Uterine smooth muscle cell (primary cell): ENCODE data around the gene ZNF813. TPM values are rescaled to one million over a fixed set of nuclear protein-coding genes. Genes with fewer than 3 reads are reported as not detected.

ENCODE experiments used
- total RNA-seq: library from RNA; depleted of rRNA; stranded (reverse); fragments of >200 nt; gene quantifications from 2 replicates; pipeline ENCODE4 v1.2.3, GENCODE V29; 2014

The ZNF813 gene
- total RNA-seq: 3.0 and 3.1 TPM in 2 replicates

DNA sequence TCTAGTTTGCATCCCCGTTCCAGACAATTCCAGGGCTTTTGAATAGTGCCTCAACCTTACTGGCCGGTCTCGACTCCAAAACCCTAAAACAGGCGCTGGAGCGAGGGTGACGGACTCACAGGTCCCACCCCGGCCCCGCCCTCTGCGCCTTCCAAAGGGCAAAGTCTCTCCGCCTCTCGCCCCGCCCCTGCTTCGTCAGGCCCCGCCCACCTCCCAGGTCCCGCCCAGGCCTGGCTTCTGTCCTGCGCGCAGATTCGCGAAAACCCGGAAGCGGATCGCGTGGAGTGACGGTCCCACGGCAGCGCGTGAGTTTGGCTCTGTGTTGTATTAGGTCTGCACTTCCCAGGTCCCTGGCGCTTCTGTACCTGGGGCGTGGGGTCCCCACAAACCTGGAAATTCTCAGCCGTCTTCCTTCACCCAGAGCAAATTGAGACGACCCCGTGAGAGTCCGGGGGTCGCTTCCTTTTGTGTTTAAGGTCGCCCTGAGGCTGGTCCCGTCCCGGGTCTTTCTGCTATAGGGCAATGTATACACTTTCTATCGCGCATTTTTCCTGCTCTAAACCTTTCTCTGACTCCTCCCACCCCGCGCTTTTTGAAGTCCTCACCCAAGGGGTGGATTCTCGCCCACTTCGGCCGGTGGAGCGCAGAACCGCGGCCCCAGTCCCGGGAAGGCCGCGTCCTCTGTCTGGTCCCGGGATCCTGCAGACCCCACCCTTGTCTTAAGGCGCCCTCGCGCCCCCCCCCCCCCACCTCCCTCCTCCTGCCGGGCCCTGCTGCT lies at the start of gene ZNF813:
Gene ZNF813, plus strand, starts transcription at position 249 of the 778 bp plus-strand sequence. CDS start 16,090 bp downstream, outside the sequence.

DNA sequence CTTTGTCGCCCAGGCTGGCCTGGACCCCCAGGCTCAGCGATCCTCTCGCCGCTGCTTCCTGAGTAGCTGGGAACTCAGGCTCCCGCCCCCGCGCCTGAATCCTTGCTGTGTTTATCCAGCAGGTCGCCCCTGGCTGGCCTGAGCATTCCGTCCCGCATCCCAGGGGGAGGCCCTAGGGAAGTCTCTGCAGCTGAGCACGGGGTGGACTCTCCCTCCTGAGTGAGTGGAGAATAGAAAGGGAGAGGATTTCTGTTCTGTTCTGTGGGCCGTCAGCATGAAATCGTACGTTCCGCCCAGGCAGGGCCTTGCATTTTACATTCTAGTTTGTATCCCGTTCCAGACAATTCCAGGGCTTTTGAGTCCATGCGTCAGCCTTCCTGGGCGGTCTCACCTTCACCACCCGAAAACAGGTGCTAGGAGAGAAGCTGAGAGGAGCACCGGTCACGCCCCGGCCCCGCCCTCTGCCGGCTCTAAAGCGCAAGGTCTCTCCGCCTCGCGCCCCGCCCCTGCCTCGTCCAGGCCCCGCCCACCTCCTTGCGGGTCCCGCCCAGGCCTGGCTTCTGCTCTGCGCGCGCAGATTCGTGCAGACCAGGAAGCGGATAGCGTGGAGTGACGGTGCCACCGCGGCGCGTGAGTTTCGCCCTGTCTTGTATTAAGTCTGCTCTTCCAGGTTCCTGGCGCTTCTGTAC lies 36.0 kb upstream of the ZNF813 start, which contains the start of gene ZNF761:
Gene ZNF761, plus strand, starts transcription at position 586 of the 689 bp plus-strand sequence. CDS start 15,285 bp downstream, outside the sequence.

DNA sequence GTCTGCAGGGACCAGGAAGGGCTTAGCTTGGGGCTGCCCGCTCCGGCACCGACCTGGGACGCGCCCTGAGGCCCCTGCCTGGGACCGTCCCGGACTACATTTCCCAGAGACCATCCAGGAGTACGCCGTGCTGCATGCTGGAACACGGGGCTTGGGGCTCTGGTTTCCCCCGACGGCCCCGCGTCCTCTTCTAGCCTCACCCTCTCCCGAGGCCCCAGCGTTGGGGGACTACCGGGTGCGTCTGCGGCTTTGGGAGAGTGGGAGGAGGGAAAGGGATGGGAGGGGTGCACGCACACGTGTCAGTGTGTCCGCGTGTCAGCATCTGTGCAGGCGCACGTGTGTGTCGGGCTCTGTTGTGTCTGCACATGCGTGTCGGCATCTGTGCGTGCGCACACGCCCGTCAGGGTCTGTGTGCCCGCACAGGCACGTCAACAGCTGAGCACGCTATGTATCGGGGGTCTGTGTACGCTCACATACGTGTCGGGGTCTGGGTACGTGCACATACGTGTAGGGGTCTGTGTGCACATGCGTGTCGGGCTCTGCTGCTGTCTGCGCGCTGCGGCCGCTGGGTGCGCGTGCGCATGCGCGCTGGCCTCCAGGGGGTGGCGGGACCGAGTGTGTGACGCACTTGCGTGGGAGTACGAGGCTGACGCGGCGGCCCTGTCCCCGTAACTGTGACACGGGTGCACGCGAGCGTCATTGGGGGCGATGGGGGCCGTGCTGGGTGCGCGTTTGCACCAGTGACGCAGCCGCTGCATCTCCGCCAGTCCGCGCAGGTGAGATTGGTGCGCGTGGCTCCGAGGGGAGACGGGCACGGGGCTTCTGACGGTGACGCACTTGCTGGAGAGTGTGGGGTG lies 70.2 kb downstream of the ZNF813 start, which contains the start of gene ZNF331:
Gene ZNF331, plus strand, starts transcription at position 625 of the 857 bp plus-strand sequence. CDS start 31,232 bp downstream, outside the sequence.

Other genes starting within 250 kb of the ZNF813 start
- 11.2 and 11.6 TPM in 2 replicates for gene ZNF677, start 212.9 kb upstream of the ZNF813 start, total RNA-seq
- gene VN1R2, start 209.4 kb upstream of the ZNF813 start, total RNA-seq: not detected in 2 replicates
- not detected in 2 replicates for gene VN1R4, start 200.0 kb upstream of the ZNF813 start, total RNA-seq
- 8.4 and 9.1 TPM in 2 replicates for gene ZNF845, start 134.0 kb upstream of the ZNF813 start, total RNA-seq
- 6.5 TPM in 2 replicates for gene ZNF525, start 102.0 kb upstream of the ZNF813 start, total RNA-seq
- 14.1 and 14.6 TPM in 2 replicates for gene ZNF765, start 72.6 kb upstream of the ZNF813 start, total RNA-seq
- gene ZNF761, start 35.7 kb upstream of the ZNF813 start, total RNA-seq: 13.8 and 14.6 TPM in 2 replicates
- 8.3 and 13.0 TPM in 2 replicates for gene ZNF331, start 70.4 kb downstream of the ZNF813 start, total RNA-seq
- gene DPRX, start 164.3 kb downstream of the ZNF813 start, total RNA-seq: not detected in 2 replicates